Epithelial cell of proximal tubule (primary cell): Measurements from ENCODE around the gene MAPK4. TPM values are rescaled to one million over a fixed set of nuclear protein-coding genes. Genes with fewer than 3 reads are reported as not detected.

Source experiments
- DNase-seq: peaks from one replicate; pipeline ENCODE4 v3.0.0-alpha.2; 2011; ENCODE audit warnings: low read depth
- H3K4me3 ChIP-seq: 2 replicates; pipeline ENCODE4 v1.5.1; 2011; ENCODE audit warnings: low read depth, mild to moderate bottlenecking, low read length
- total RNA-seq: library from RNA; depleted of rRNA; stranded (reverse); fragments of >200 nt; gene quantifications from 2 replicates; pipeline ENCODE4 v1.2.3, GENCODE V29; 2015
- TF ChIP-seq, protein P1 (sequence below): conservative IDR thresholded peaks from 2 replicates; pipeline ENCODE4 v1.5.1; 2012; ENCODE audit warnings: low read depth, mild to moderate bottlenecking, low read length

Gene MAPK4
- total RNA-seq, 1 donor from 2014 or later: 1.3 TPM

DNA sequence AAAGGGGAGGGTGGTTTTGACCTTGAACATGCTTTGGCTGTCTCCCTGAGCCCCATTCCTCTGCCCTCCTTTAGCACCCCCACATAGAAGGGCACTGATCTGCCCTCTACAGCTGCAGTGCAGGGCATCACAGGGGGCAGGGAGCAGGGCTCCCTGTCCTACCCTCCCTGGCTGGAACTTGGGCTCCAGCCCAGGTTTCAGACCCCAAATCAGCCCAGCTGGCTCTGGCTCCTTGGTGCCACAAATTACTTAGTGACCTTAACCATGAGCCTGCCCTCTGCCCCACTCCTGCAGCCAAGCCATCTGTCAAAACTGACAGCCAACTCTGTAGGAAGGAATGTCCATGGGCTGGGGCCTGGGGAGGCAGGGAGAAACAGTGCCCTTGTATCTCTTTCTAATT lies 105.6 kb downstream of the MAPK4 start:
- H3K4me3 ChIP-seq: no peak overlapping the region
- no peak for DNase-seq
- TF ChIP-seq, protein P1, sequence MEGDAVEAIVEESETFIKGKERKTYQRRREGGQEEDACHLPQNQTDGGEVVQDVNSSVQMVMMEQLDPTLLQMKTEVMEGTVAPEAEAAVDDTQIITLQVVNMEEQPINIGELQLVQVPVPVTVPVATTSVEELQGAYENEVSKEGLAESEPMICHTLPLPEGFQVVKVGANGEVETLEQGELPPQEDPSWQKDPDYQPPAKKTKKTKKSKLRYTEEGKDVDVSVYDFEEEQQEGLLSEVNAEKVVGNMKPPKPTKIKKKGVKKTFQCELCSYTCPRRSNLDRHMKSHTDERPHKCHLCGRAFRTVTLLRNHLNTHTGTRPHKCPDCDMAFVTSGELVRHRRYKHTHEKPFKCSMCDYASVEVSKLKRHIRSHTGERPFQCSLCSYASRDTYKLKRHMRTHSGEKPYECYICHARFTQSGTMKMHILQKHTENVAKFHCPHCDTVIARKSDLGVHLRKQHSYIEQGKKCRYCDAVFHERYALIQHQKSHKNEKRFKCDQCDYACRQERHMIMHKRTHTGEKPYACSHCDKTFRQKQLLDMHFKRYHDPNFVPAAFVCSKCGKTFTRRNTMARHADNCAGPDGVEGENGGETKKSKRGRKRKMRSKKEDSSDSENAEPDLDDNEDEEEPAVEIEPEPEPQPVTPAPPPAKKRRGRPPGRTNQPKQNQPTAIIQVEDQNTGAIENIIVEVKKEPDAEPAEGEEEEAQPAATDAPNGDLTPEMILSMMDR: no peak

DNA sequence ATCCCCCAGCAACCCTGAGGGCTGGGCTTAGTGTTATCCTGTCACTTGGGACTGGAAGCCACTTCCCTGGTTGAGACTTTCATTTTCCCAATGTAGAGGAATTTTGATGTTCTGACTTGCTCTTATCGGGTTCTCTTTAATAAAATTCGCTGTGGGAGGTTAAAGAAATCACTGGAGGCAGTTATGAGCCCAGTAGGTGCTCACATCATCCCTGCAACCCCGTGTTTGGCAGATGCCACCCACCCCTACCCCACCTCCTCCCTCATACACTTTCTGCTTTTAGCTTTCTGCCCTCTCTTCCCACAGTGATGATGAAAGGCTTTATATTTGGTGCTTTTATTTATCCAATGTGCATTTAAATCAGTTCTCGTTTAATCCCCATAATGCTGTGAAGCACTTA lies 106.6 kb downstream of the MAPK4 start:
- DNase-seq: no peak
- no peak overlapping the region for H3K4me3 ChIP-seq
- TF ChIP-seq, protein P1: no peak

DNA sequence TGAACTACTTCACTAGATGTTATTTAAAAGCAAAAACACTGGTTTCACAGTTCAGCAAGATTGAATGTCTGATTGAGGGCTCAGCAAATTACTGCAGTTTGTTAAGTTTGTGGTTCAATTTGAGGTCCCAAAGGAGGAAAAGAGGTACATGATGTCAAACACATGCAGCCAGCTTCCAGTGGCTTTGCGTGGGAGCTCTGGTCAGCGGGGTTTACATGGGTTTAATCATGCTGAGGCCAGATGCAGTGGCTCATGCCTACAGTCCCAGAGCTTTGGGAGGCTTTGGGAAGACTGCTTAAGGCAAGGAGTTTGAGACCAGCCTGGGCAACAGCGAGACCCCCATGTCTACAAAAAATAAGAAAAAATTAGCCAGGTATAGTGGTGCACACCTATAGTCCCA lies 111.5 kb downstream of the MAPK4 start:
- DNase-seq: no peak
- TF ChIP-seq, protein P1: no peak

DNA sequence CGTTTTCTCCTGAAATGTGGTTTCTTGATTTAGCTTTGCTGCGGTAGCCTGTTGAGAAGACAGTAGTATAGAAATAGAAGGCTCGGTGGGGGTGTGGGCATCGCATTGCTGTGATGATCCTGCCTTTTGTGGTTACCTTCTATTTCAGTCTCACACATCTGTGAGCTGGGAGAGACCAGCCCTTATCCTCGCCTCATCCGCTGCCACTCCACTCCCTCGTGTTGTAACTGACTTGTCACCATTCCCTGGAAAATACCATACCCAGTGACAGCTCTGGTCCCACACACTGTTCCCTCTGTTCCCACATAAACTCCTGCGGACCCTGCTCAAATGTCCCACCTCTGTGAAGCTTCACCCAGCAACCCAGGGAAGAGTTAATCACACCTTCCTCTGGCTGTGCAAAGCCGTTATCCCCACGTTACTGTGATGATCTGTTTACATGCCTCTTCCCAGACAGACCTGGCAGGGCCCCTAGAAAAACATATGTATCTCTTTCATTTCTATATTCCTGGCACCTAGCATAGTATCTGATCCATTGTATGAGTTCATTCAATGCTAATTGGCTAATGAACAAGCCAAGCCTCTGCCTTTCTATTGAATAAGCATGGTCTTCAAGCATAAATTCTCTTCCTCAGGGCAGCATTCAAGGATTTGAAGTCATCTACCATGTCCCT lies 114.6 kb downstream of the MAPK4 start:
- TF ChIP-seq, protein P1: no peak
- DNase-seq: no peak

More for the DNA sequence above, 111.5 kb downstream of the MAPK4 start:
- no peak overlapping the region for H3K4me3 ChIP-seq

DNA sequence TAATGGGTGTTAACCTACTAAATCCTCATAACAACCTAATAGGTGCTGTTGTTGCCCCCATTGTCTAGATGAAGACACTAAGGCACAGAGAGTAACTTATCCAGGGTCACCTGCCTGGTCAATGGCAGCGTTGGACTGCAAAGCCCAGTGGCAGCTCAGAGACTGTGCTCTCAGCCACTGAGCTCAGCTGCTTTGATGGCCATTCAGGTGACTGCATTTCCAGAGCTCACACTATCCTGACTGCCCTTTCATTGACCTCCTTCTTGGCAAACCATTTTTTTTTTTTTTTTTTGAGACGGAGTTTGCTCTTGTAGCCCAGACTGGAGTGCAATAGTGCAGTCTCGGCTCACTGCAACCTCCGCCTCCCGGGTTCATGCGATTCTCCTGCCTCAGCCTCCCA lies 115.2 kb downstream of the MAPK4 start:
- H3K4me3 ChIP-seq: no peak overlapping the region
- TF ChIP-seq, protein P1: no peak
- DNase-seq: no peak

More for the DNA sequence above, 114.6 kb downstream of the MAPK4 start:
- H3K4me3 ChIP-seq: no peak overlapping the region

DNA sequence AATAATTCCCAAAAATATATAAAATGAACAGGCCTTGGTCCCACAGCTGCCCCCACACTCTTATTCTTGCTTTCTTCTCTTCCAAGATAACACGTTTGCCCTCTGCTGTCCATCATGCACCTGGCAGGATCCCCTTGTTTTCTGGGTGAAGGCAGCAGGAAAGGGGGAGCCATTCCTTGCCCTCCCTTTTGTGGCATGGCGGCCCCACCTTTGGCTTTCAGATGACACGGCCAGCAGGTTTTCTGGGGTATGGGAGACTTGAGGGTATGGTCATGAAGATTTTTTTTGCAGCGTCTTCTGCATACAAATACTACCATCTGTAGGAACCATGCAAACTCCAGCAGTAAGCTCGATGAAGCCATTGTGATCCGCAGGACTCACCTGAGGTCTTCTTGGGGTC lies 118.8 kb downstream of the MAPK4 start:
- DNase-seq: no peak
- TF ChIP-seq, protein P1: no peak
- no peak overlapping the region for H3K4me3 ChIP-seq

DNA sequence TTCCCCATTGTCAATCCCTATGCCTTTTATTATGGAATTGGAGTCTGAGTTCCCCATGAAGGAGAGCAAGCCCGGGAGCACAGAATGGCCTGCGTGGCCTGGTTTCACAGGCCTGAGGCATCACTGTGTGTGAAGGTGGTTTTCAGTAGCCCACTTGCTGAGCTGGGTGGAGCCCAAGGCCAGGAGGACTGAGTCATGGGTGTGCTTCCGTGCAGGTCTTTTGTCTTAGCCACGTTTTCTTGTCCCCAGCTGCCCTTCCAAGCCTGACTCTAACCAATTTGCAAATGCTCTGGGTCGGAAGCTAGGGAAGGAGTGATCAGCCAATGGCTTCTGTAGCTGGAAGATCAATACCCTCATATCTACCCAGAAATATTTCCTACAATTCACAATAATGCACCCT lies 119.2 kb downstream of the MAPK4 start:
- TF ChIP-seq, protein P1: no peak
- H3K4me3 ChIP-seq: no peak overlapping the region
- DNase-seq: no peak
